GM12874 (cell line): ENCODE results near the gene ACBD6.

Source experiments
- CTCF ChIP-seq: IDR thresholded peaks from 2 replicates; pipeline ENCODE4 v1.5.1; 2011; ENCODE audit warnings: low read depth, mild to moderate bottlenecking, control low read depth, low read length, moderate library complexity; ENCODE audit not compliant: insufficient read depth

ACBD6 gene

GRCh38 chr1:180532854-180533253, 30.5 kb upstream of the ACBD6 start:
- TF ChIP-seq CTCF: no peak

- TF ChIP-seq CTCF: no peak
Measured at GRCh38 chr1:180530501-180530900, 28.1 kb upstream of the ACBD6 start.

GRCh38 chr1:180528868-180529470, 26.6 kb upstream of the ACBD6 start:
- no peak for TF ChIP-seq CTCF

- TF ChIP-seq CTCF: no peak
Measured at GRCh38 chr1:180527101-180527669, 24.8 kb upstream of the ACBD6 start.

- TF ChIP-seq CTCF: no peak
Measured at GRCh38 chr1:180525715-180526039, 23.3 kb upstream of the ACBD6 start.

- no peak for TF ChIP-seq CTCF
Measured at GRCh38 chr1:180524915-180525714, 22.7 kb upstream of the ACBD6 start.

GRCh38 chr1:180524160-180524914, 22.0 kb upstream of the ACBD6 start:
- TF ChIP-seq CTCF: no peak
